Astrocyte of the cerebellum (primary cell): ENCODE measurements around the gene GYG2.

Experiments
- DNase-seq: peaks from one replicate; pipeline ENCODE4 v3.0.0-alpha.2; 2011; ENCODE audit warnings: low read depth
- H3K4me3 ChIP-seq: 2 replicates; pipeline ENCODE4 v1.5.1; 2011; ENCODE audit warnings: mild to moderate bottlenecking, low read depth, low read length, moderate library complexity
- in situ Hi-C: cut with HindIII; loops from 2 replicates; pipeline ENCODE4 v1.10.0; 2017; ENCODE audit warnings: low sequenced_read_pairs
- TF ChIP-seq, protein P1 (sequence below): IDR thresholded peaks from 2 replicates; pipeline ENCODE4 v1.5.1; 2012; ENCODE audit warnings: low read length, low read depth, moderate library complexity, mild to moderate bottlenecking; ENCODE audit errors: missing control alignments

GYG2 gene

DNA sequence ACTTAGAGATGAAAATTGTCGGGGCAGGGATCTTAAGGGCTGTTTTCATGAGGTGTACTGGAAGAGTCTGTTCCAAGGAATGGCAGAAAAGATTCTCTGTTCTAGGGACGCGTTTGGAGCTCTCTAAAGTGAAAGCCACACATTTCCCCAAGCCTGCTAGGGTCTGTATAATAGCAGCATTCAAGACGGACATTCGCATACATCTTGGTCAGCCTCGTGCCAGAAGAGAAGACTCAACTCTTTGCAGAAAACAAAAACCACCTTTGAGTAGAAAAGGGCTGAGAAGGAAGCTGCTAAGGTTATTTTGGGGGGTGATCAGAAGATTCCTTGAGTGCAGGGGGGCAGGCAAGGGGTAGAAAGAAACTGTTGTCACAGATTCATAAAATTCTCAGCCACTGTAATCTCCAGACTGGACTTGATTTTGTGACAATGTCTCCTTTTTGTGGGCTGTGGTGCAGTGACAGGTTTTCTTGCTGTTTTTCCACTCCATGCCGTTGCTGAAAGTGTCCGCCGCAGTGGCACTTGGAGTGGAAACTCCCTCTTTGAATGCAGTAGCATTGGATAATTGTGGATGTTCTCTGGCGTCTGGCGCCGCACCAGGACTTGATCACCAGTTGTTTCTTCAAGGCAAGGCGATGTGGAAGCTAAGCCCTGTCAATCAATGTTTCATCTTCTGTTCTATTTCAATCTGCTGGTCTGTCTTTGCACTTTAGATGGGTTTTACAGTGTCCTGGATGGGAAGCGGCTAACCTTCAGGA lies 2.9 kb downstream of the GYG2 start:
- TF ChIP-seq, protein P1, sequence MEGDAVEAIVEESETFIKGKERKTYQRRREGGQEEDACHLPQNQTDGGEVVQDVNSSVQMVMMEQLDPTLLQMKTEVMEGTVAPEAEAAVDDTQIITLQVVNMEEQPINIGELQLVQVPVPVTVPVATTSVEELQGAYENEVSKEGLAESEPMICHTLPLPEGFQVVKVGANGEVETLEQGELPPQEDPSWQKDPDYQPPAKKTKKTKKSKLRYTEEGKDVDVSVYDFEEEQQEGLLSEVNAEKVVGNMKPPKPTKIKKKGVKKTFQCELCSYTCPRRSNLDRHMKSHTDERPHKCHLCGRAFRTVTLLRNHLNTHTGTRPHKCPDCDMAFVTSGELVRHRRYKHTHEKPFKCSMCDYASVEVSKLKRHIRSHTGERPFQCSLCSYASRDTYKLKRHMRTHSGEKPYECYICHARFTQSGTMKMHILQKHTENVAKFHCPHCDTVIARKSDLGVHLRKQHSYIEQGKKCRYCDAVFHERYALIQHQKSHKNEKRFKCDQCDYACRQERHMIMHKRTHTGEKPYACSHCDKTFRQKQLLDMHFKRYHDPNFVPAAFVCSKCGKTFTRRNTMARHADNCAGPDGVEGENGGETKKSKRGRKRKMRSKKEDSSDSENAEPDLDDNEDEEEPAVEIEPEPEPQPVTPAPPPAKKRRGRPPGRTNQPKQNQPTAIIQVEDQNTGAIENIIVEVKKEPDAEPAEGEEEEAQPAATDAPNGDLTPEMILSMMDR, result no peak
- in situ Hi-C loops, result no loop called here
- H3K4me3 ChIP-seq, result no peak overlapping the region
- DNase-seq, result no peak

DNA sequence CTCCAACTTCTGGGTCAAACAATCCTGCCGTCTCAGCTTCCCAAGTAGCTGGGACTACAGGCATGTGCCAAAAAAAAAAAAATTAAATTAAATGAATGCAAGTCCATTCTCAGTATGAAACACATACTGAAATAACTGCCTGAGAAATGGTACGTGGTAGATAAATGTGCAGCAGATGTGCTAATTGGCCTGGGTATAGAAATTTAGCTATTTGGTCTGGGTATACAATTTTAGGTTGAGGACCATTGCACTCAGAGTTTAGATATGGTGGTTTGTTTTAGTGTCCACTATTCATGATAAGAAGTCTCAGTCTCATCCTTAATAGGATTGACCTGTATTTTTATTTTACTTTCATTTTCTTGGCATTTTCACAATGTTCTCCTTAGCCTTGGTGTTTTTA lies 9.2 kb downstream of the GYG2 start:
- H3K4me3 ChIP-seq, result no peak overlapping the region
- TF ChIP-seq, protein P1, result no peak
- in situ Hi-C loops, result no loop called here
- no peak for DNase-seq

DNA sequence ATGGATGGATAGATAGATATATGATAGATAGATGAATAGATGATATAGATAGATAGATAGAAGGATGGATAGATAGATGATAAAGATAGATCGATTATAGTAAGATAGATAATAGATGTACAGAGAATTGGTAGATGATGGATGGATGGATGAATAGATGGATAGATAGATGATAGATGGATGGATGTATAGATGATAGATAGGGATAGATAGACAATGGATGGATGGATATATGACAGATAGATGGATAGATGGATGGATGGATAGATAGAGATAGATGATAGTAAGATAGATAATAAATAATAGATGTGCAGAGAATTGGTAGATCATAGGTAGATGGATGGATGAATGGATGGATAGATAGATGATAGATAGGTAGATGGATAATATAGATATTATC lies 12.2 kb downstream of the GYG2 start:
- in situ Hi-C loops, result no loop called here
- TF ChIP-seq, protein P1, result no peak
- no peak for DNase-seq
- no peak overlapping the region for H3K4me3 ChIP-seq

DNA sequence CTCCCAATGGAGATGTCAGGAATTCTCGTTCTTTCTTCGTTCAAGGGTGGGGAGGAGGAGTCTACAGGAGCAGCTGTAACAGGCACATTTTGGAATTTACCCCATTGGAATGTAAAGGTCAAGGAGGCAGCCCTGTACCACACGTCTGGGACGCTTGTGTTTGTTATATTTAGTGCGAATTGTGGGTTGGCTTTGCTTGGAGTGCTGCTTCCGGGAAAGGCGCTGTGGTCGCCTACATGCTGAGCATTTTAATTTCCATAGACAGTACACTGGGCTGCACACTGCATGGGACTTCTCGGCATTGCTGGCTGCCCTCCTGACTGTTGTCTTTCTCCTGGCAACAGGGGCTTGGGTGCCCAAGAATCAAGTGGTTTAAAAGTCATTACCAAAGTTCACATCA lies 12.8 kb downstream of the GYG2 start:
- peak; percentile 64 for DNase-seq
- TF ChIP-seq, protein P1, result no peak
- H3K4me3 ChIP-seq, result no peak overlapping the region
- in situ Hi-C loops, result no loop called here

DNA sequence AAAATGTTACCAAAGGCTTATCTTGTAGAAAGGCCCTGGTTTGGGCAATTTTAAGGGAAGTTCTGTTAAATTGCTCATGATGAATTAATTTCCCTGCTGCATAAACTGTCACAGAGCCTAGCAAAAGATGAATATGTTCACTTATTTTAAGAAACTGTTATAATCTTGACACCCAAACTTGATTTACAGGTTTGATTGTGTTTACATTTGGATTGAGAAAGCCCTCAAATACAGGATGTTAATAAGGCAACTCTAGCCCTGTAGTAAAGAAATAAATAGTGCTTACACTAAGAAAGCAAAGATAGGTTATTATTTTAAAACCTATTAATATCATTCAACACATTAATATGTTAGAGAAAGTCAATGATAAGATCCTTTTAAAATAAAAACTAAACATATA lies 18.3 kb downstream of the GYG2 start:
- H3K4me3 ChIP-seq, result no peak overlapping the region
- DNase-seq, result no peak
- TF ChIP-seq, protein P1, result no peak
- in situ Hi-C loops, result no loop called here

DNA sequence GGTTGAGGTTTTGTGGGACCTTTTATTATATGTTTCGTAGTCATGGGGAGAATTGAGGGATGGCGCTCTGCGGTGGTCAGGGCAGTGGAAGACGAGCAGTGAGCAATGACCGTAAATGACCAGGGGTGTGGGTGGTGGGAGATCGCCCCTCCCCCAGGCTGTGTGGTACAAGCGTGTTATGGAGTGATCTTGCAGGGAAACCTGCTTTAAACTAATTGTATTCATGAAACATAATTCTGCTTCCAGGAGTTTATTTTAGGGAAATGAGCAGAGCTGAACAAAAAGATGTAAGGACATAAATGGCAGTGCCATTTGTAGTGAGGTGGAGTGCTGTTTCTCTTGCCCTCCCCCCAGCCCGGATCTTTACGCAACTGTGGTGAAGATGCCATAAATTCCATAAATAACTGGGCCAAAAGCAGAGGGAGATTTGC lies 20.2 kb downstream of the GYG2 start:
- peak; percentile 29 for DNase-seq
- in situ Hi-C loops, result no loop called here
- TF ChIP-seq, protein P1, result no peak
- no peak overlapping the region for H3K4me3 ChIP-seq
